ENCODE data around the gene CBARP.

- TF ChIP-seq CTCF (IDR thresholded peaks at IDR 0.05) (no peak), POLR2A (IDR thresholded peaks at IDR 0.05) (no peak)
Measured at GRCh38 chr19:1229056-1229923, 8.5 kb downstream of the CBARP start.

All from right lobe of liver (tissue), 4 donors.